Measurements from ENCODE around the gene CD59.
A peak's percentile ranks its signal among the peaks of the same experiment; 100 is the strongest.
"Not testable (repeated sequence)": the region's sequence is repeated elsewhere in the genome, so short reads cannot be mapped to it uniquely, and the experiment has no call there.

Gene CD59

DNA sequence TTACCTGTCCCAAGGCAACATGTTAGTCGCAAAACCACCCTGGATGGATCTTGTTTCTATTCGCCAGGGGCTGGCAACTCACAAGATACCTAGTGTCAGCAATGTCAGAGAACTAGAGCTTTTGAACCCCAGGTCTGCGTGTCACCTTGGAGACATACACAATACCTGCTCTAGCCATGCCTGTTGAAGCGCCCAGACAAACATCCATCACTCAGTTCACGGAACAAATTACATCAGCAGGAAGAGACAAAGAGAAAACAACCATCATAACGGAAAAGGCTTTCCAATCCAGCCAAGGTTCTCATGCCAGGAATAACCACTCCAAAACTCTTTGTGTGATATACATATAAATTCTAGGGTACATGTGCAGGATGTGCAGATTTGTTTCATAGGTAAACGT lies 2.2 kb downstream of the CD59 start:
- Mint-ChIP-seq H3K9me3 (no peaks in the 10 kb centered on the region), H3K4me1 (peaks cover 31% of the 10 kb centered on the region)

DNA sequence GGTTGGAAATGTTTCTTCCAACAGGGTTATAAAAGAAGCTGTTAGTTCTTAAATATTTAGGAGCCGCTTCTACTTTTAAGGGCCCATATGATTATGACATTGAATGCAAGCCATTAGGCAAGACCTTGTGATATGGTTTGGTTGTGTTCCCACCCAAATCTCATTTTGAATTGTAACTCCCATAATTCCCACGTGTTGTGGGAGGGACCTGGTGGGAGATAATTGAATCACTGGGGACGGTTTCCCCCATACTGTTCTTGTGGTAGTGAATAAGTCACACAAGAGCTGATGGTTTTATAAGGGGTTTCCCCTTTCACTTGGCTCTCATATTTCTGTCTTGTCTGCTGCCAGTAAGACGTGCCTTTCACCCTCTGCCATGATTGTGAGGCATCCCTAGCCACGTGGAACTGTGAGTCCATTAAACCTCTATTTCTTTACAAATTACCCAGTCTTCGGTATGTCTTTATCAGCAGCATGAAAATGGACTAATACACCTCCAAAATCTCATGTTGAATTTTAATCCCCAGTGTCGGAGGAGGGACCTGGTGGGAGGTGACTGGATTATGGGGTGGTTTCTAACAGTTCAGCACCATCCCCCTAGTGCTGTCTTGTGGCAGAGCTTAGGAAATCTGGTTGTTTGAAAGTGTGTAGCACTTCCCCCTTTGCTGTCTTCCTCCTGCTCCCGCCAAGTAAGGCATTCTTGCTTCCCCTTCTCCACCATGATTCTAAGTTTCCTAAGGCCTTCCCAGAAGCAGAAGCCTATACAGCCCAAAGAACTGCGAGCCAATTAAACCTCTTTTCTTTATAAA lies 4.3 kb downstream of the CD59 start:
- peak overlapping the region; percentile 67 for H3K27ac Mint-ChIP-seq
- peaks cover 33% of the 10 kb centered on the region for H3K4me1 Mint-ChIP-seq
- H3K27me3 Mint-ChIP-seq, result no peaks in the 10 kb centered on the region
- H3K4me3 Mint-ChIP-seq, result no peak overlapping the region
- no peak for DNase-seq (ENCODE audit: low spot score in 2 of 2)
- peaks cover 3% of the 10 kb centered on the region for H3K36me3 Mint-ChIP-seq
- no peak for ATAC-seq (ENCODE audit: low read depth)
- H3K9me3 Mint-ChIP-seq, result peaks cover 2% of the 10 kb centered on the region

More for the DNA sequence above, 2.2 kb downstream of the CD59 start:
- H3K4me3 Mint-ChIP-seq, result no peak overlapping the region
- no peak for DNase-seq (ENCODE audit: low spot score in 2 of 2)
- no peaks in the 10 kb centered on the region for H3K36me3 Mint-ChIP-seq
- ATAC-seq (ENCODE audit: low read depth), result no peak
- no peaks in the 10 kb centered on the region for H3K27me3 Mint-ChIP-seq
- no peak overlapping the region for H3K27ac Mint-ChIP-seq

DNA sequence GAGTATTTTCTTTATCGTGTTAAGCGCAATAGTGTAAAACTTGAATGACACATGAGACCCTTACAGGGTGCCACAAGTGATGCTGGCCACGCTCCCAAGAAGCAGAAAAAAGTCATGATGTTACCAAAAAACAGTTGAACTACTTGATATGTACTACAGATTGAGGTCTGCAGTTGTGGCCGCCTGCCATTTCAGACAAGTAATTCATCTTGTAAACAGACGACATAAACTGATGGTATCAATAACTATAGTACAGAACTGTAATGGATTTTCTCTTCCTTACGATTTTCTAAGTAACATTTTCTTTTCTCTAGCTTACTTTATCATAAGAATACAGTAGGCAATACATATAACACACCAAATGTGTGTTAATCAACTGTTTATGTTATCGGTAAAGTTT lies 5.5 kb downstream of the CD59 start:
- Mint-ChIP-seq H3K4me1 (peaks cover 31% of the 10 kb centered on the region), H3K27ac (no peak overlapping the region), H3K9me3 (peaks cover 2% of the 10 kb centered on the region), H3K27me3 (no peaks in the 10 kb centered on the region), H3K4me3 (no peak overlapping the region), H3K36me3 (peaks cover 3% of the 10 kb centered on the region)
- DNase-seq (ENCODE audit: low spot score in 2 of 2) (no peak), ATAC-seq (ENCODE audit: low read depth) (no peak)

DNA sequence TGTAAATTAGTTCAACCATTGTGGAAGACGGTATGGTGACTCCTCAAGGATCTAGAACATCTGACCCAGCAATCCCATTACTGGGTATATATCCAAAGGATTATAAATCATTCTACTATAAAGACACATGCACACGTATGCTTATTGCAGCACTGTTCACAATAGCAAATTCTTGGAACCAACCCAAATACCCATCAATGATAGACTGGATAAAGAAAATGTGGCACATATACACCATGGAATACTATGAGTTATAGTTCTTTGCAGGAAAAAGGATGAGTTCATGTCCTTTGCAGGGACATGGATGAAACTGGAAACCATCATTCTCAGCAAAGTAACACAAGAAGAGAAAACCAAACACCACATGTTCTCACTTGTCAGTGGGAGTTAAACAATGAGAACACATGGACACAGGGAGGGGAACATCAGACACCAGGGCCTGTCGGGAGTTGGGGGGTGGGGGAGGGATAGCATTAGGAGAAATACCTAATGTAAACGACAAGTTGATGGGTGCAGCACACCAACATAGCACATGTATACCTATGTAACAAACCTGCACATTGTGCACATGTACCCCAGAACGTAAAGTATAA lies 7.1 kb downstream of the CD59 start:
- not testable (repeated sequence) for H3K27ac Mint-ChIP-seq; H3K27me3 Mint-ChIP-seq; ATAC-seq (ENCODE audit: low read depth); H3K36me3 Mint-ChIP-seq; DNase-seq (ENCODE audit: low spot score in 2 of 2); H3K4me3 Mint-ChIP-seq; H3K9me3 Mint-ChIP-seq
- peaks cover 28% of the 10 kb centered on the region for H3K4me1 Mint-ChIP-seq

DNA sequence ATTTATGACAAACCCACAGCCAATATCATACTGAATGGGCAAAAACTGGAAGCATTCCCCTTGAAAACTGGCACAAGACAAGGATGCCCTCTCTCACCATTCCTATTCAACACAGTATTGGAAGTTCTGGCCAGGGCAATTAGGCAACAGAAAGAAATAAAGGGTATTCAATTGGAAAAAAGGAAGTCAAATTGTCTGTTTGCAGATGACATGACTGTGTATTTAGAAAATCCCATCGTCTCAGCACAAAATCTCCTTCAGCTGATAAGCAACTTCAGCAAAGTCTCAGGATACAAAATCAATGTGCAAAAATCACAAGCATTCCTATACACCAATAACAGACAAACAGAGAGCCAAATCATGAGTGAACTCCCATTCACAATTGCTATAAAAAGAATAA lies 8.7 kb downstream of the CD59 start:
- DNase-seq (ENCODE audit: low spot score in 2 of 2); H3K4me3 Mint-ChIP-seq: not testable (repeated sequence)

DNA sequence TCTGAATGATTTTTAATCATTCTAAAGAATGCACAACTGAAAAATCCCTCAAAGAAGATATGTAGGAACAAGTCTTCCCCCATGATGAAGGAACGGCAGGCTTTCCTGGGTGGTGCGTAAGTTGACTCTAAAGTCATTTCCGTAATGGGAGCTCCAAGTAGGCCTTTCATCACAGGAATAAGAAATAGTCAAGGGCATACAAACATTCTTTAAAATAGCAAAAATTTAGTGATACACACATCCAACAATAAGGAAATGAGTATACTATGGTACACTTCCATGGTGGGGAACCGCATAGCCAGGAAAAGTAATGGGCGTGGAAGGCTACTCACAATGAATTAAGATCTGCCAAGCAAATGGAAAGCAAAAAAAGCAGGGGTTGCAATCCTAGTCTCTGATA lies 10.7 kb downstream of the CD59 start:
- ATAC-seq (ENCODE audit: low read depth) (no peak), DNase-seq (ENCODE audit: low spot score in 2 of 2) (no peak)
- H3K36me3 Mint-ChIP-seq, result peaks cover 7% of the 10 kb centered on the region
- peaks cover 15% of the 10 kb centered on the region for H3K4me1 Mint-ChIP-seq
- H3K4me3 Mint-ChIP-seq, result no peak overlapping the region
- no peaks in the 10 kb centered on the region for H3K27me3 Mint-ChIP-seq
- no peak overlapping the region for H3K27ac Mint-ChIP-seq
- peaks cover 2% of the 10 kb centered on the region for H3K9me3 Mint-ChIP-seq

More for the DNA sequence above, 8.7 kb downstream of the CD59 start:
- peaks cover 22% of the 10 kb centered on the region for H3K4me1 Mint-ChIP-seq
- ATAC-seq (ENCODE audit: low read depth); H3K9me3 Mint-ChIP-seq; H3K27me3 Mint-ChIP-seq; H3K27ac Mint-ChIP-seq; H3K36me3 Mint-ChIP-seq: not testable (repeated sequence)

DNA sequence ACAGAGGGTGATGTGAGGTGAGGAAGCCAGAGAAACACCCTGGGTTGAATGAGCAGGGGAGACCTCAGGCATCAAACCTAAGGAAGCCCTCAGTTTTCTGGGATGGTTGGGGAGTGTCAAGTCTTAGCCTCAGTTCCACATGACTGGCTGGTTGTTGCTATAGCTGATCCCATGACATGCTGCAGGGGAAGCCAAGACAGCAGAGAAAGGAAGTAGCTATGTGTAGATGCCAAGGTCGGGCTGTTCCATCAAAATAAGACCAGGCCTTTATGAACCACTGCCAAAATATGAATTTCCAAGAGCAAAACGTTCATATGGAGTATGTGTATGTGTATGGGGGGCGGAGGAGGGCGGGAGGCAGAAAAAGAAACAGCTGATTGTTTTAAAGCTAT lies 11.6 kb downstream of the CD59 start:
- no peaks in the 10 kb centered on the region for H3K27me3 Mint-ChIP-seq
- H3K9me3 Mint-ChIP-seq, result peaks cover 2% of the 10 kb centered on the region
- H3K4me3 Mint-ChIP-seq, result no peak overlapping the region
- peaks cover 13% of the 10 kb centered on the region for H3K36me3 Mint-ChIP-seq
- no peak overlapping the region for H3K27ac Mint-ChIP-seq
- ATAC-seq (ENCODE audit: low read depth), result peak; percentile 59
- no peak for DNase-seq (ENCODE audit: low spot score in 2 of 2)
- H3K4me1 Mint-ChIP-seq, result peaks cover 15% of the 10 kb centered on the region

DNA sequence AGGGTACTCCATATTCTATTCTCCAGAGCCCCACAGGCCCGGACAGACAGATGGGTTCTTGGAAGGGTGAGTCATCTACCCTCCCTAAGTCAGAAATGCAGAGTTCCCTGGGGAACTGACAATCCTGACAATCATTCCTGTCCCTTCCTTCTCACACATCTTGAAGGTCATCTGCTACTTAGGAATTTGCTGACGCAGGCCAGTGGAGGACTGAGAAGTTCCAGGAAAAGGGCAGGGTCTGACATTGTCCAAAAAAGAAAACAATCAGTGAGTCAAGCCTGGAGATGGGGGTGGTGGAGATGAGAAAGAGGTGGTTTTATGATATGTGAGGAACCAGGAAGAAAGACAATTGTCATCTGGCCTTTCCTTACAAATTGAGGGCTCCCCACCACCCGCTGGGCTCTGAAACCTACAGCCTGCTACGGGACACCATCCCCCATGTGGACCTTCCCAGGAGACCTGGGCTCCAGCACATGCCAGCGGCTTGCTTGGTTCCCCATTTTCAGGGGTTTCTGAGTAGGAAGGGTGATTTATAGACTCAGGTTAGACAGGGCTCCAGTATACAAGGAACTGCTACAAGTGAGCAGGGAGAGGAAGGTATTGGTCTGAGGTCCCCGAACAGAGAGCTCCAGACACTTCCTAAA lies 12.9 kb downstream of the CD59 start:
- no peak overlapping the region for H3K4me3 Mint-ChIP-seq
- peaks cover 12% of the 10 kb centered on the region for H3K4me1 Mint-ChIP-seq
- no peaks in the 10 kb centered on the region for H3K27me3 Mint-ChIP-seq
- ATAC-seq (ENCODE audit: low read depth), result no peak
- H3K9me3 Mint-ChIP-seq, result peaks cover 2% of the 10 kb centered on the region
- no peak for DNase-seq (ENCODE audit: low spot score in 2 of 2)
- peaks cover 14% of the 10 kb centered on the region for H3K36me3 Mint-ChIP-seq
- no peak overlapping the region for H3K27ac Mint-ChIP-seq

DNA sequence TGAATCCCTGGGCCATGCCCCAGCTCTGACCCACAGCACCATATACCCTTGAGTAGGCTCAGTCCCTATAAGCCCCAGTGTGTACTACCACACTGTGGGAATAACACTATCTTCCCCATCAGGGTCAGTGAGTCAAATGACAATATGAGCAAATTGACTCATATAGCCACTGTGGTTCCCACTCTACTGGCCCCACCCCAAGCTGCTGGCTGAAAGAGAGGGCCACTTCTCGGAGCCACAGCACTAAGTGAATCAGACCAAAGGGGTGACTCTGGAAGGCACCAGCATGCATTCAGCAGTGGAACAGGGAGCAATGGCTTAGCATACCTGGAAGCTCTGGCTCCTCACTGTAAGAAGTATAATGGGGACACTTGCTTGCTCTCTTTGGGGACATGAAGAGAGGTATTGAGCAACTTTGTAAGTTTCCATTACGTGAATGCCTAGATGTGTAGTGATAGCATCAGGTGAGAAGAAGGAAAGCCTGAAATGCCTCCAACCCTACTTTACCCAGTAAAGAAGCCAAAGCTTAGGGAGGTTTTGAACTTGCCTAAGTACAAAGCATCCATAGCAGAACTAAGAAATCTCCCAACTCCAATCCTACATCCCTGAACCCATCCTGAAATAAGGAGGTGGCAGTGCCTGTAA lies 13.5 kb downstream of the CD59 start:
- H3K36me3 Mint-ChIP-seq, result peaks cover 13% of the 10 kb centered on the region
- no peak overlapping the region for H3K4me3 Mint-ChIP-seq
- ATAC-seq (ENCODE audit: low read depth), result no peak
- H3K4me1 Mint-ChIP-seq, result peaks cover 12% of the 10 kb centered on the region
- no peak overlapping the region for H3K27ac Mint-ChIP-seq
- H3K27me3 Mint-ChIP-seq, result no peaks in the 10 kb centered on the region
- H3K9me3 Mint-ChIP-seq, result peaks cover 1% of the 10 kb centered on the region
- no peak for DNase-seq (ENCODE audit: low spot score in 2 of 2)

DNA sequence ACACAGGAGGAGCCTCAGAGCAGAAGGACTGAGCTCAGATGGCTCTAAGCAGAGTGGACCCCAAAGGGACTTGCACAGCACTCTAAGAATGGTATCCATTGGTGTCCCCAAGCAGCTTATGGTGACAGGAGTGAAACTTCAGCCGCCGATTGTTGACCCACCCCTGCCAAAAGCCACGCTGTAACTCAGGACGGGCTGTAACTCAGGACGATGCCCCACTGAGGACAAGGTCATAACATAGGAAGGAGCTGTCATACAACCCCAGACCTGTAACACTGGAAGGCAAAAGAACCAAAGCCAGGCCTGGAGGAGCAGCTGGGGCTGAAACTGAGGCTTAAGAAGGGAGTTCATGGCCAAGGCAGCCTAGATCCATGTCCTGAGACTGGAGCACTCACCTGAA lies 14.2 kb downstream of the CD59 start:
- Mint-ChIP-seq H3K27ac (no peak overlapping the region), H3K36me3 (peaks cover 13% of the 10 kb centered on the region), H3K4me1 (peaks cover 10% of the 10 kb centered on the region), H3K4me3 (no peak overlapping the region), H3K27me3 (no peaks in the 10 kb centered on the region), H3K9me3 (no peaks in the 10 kb centered on the region)
- ATAC-seq (ENCODE audit: low read depth) (no peak), DNase-seq (ENCODE audit: low spot score in 2 of 2) (no peak)

DNA sequence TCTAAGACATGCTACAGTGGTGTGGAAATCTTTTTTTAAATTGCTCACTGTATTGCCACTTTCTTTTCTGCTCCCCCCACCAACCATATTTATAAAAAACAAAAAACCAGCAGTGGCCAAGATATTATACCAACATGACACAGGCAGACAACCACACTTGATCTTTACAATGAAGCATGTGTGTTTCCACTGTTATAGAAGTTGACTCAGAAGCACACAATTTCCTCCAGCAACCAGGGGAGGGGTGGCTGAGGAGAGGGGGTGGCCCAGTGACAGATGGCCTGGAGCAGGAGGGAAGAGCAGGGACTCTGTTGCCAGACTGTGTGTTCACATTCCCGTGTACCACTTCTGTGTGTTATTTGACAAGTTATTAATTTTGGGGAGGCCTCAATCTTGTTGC lies 14.8 kb downstream of the CD59 start:
- H3K27ac Mint-ChIP-seq, result no peak overlapping the region
- DNase-seq (ENCODE audit: low spot score in 2 of 2) (no peak), ATAC-seq (ENCODE audit: low read depth) (no peak)
- H3K36me3 Mint-ChIP-seq, result peaks cover 16% of the 10 kb centered on the region
- H3K4me1 Mint-ChIP-seq, result peaks cover 10% of the 10 kb centered on the region
- H3K4me3 Mint-ChIP-seq, result no peak overlapping the region
- no peaks in the 10 kb centered on the region for H3K9me3 Mint-ChIP-seq
- no peaks in the 10 kb centered on the region for H3K27me3 Mint-ChIP-seq

DNA sequence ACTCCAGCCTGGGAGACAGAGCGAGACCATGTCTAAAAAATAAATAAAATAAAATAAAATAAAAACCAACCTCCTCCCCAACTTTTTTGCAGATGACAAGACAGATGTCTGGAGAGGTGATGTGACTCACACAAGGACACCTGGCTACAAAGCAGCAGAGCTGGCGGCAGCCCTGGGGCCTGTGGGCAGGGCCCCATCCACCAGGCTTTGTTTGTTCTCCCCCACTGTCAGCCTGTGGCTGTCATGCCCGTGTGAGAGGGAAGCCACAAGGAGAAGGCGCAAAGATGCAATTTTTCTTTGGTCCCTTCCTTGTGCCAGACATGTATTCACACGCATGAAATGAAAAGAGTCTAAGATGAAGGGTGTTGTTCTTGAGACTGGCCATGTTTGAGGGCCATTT lies 16.6 kb downstream of the CD59 start:
- ATAC-seq (ENCODE audit: low read depth) (no peak), DNase-seq (ENCODE audit: low spot score in 2 of 2) (no peak)
- H3K4me1 Mint-ChIP-seq, result peaks cover 7% of the 10 kb centered on the region
- no peaks in the 10 kb centered on the region for H3K27me3 Mint-ChIP-seq
- H3K4me3 Mint-ChIP-seq, result no peak overlapping the region
- no peaks in the 10 kb centered on the region for H3K9me3 Mint-ChIP-seq
- no peak overlapping the region for H3K27ac Mint-ChIP-seq
- H3K36me3 Mint-ChIP-seq, result peaks cover 16% of the 10 kb centered on the region

DNA sequence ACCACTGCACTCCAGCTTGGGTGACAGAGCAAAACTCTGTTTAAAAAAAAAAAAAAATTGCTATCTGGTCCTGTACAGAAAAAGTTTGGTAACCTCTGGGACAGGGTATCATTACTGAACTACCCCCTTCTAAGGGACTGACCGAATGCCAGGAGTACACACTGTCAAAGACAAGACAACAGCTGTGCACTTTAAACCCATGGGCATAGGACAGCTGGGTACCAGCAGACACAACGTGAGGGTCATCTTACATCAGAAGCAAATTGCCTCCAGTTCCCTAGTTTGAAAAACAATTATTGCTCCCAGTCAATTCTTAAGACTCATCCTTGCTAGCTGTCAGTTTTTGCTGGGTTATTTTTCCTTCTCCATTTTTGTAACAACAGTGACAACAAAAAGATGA lies 17.8 kb downstream of the CD59 start:
- H3K9me3 Mint-ChIP-seq, result no peaks in the 10 kb centered on the region
- no peaks in the 10 kb centered on the region for H3K4me1 Mint-ChIP-seq
- no peaks in the 10 kb centered on the region for H3K27me3 Mint-ChIP-seq
- no peak overlapping the region for H3K27ac Mint-ChIP-seq
- no peak overlapping the region for H3K4me3 Mint-ChIP-seq
- peaks cover 19% of the 10 kb centered on the region for H3K36me3 Mint-ChIP-seq
- no peak for ATAC-seq (ENCODE audit: low read depth)
- no peak for DNase-seq (ENCODE audit: low spot score in 2 of 2)

DNA sequence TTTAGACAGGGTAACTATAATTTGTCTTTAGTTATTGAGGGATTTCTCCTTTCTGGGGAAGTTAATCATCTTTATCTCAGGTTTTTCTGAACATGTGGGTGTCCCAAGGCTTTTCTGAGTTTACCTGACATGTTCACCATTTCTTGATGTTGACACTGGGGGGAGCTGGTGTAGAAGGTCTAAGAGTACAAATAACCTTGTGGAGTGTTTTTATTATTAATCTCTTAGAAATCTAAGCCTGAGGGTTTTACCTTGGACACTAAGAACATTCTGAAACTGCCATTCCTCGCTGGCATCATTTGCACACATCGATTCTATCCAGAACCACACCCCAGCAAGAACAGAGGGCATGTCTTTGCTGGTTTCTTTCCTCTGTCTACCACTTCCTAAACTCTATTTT lies 20.0 kb downstream of the CD59 start:
- Mint-ChIP-seq H3K36me3 (peaks cover 18% of the 10 kb centered on the region), H3K4me3 (no peak overlapping the region), H3K27me3 (no peaks in the 10 kb centered on the region), H3K27ac (no peak overlapping the region), H3K9me3 (no peaks in the 10 kb centered on the region), H3K4me1 (no peaks in the 10 kb centered on the region)
- ATAC-seq (ENCODE audit: low read depth) (no peak), DNase-seq (ENCODE audit: low spot score in 2 of 2) (no peak)
